ENCODE results near the gene CHL1.

Gene CHL1

GRCh38 chr3:427128-427527 is 230.6 kb downstream of the CHL1 start:
- TF ChIP-seq, protein P1, sequence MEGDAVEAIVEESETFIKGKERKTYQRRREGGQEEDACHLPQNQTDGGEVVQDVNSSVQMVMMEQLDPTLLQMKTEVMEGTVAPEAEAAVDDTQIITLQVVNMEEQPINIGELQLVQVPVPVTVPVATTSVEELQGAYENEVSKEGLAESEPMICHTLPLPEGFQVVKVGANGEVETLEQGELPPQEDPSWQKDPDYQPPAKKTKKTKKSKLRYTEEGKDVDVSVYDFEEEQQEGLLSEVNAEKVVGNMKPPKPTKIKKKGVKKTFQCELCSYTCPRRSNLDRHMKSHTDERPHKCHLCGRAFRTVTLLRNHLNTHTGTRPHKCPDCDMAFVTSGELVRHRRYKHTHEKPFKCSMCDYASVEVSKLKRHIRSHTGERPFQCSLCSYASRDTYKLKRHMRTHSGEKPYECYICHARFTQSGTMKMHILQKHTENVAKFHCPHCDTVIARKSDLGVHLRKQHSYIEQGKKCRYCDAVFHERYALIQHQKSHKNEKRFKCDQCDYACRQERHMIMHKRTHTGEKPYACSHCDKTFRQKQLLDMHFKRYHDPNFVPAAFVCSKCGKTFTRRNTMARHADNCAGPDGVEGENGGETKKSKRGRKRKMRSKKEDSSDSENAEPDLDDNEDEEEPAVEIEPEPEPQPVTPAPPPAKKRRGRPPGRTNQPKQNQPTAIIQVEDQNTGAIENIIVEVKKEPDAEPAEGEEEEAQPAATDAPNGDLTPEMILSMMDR (IDR thresholded peaks at IDR 0.05; ENCODE audit: control insufficient read depth, insufficient read depth, low read depth, low read length, missing control alignments): no peak
- DNase-seq (ENCODE audit: low read depth): no peak
- H3K4me3 ChIP-seq (ENCODE audit: control insufficient read depth, low read depth, low read length): no peak overlapping the region

DNA sequence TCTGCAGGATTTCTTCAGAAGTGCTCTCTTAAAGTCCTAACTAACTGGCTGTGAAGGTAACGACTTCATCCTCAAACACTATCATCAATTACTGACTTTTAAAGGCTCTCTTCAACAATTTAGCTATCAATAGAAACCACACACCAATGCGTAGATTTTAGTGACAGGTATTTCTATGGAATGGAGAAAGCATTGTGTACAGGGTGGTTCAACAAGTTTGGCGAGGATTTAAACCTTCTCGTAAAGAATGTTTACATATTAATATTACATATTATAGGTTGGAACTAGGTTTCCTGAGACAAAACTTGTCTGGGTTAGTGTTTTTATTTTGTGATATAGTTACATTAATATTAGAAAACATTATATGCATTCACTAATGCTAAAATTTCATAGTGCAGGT is 233.6 kb downstream of the CHL1 start:
- H3K4me3 ChIP-seq (ENCODE audit: control insufficient read depth, low read depth, low read length): no peak overlapping the region
- TF ChIP-seq, protein P1 (IDR thresholded peaks at IDR 0.05; ENCODE audit: control insufficient read depth, insufficient read depth, low read depth, low read length, missing control alignments): no peak
- DNase-seq (ENCODE audit: low read depth): no peak

GRCh38 chr3:435161-435560 is 238.6 kb downstream of the CHL1 start:
- TF ChIP-seq, protein P1 (IDR thresholded peaks at IDR 0.05; ENCODE audit: control insufficient read depth, insufficient read depth, low read depth, low read length, missing control alignments): no peak
- DNase-seq (ENCODE audit: low read depth): no peak
- no peak overlapping the region for H3K4me3 ChIP-seq (ENCODE audit: control insufficient read depth, low read depth, low read length)

DNA sequence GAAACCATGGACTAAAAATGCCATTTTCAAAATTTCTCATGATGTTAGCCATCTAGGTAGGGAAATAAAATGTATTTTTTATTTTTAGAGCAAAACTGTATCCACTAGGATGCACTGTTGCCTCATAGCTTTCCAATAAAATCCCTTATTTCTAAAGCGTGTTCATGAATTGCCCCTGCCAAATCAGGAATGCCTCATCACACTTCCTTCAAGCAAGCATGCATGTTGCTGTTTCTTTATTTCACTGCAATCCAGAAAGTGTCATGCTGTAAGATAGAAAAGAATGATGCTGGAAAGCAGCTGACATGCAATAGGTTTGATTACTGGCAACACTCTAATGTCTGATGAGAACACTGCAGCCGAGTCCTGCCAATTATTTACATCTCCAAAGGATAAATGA is 239.5 kb downstream of the CHL1 start:
- H3K4me3 ChIP-seq (ENCODE audit: control insufficient read depth, low read depth, low read length): no peak overlapping the region
- TF ChIP-seq, protein P1 (IDR thresholded peaks at IDR 0.05; ENCODE audit: control insufficient read depth, insufficient read depth, low read depth, low read length, missing control alignments): no peak
- DNase-seq (ENCODE audit: low read depth): no peak

DNA sequence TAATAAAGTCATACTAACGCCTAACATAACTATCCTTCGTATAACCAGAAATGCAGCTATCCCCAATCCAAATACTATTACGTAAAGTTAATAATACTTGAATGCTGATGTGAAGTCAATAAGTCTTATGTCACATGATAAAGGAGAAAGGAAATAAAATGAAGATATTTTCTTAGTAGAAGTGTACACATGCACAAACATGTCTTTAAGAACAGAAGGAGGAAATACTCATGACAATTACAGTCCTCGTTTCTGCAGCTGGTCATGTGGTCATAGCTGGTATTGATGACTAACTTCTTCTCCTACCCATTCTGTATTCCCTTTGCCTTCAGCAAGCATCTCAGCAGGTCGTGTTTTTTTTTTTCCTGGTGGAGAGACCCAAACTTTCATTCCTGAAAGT is 244.3 kb downstream of the CHL1 start:
- TF ChIP-seq, protein P1 (IDR thresholded peaks at IDR 0.05; ENCODE audit: control insufficient read depth, insufficient read depth, low read depth, low read length, missing control alignments): no peak
- no peak overlapping the region for H3K4me3 ChIP-seq (ENCODE audit: control insufficient read depth, low read depth, low read length)
- DNase-seq (ENCODE audit: low read depth): no peak

- DNase-seq (ENCODE audit: low read depth): no peak
- H3K4me3 ChIP-seq (ENCODE audit: control insufficient read depth, low read depth, low read length): no peak overlapping the region
- TF ChIP-seq, protein P1 (IDR thresholded peaks at IDR 0.05; ENCODE audit: control insufficient read depth, insufficient read depth, low read depth, low read length, missing control alignments): no peak
These were observed 249.4 kb downstream of the CHL1 start for GRCh38 chr3:445960-446359.

- no peak overlapping the region for H3K4me3 ChIP-seq (ENCODE audit: control insufficient read depth, low read depth, low read length)
- no peak for DNase-seq (ENCODE audit: low read depth)
These were observed 251.1 kb downstream of the CHL1 start for GRCh38 chr3:447671-448070.

More at GRCh38 chr3:447671-448070, 251.1 kb downstream of the CHL1 start:
- TF ChIP-seq, protein P1 (IDR thresholded peaks at IDR 0.05; ENCODE audit: control insufficient read depth, insufficient read depth, low read depth, low read length, missing control alignments): no peak

Measured in AG09309 (cell line).